GM08714 (cell line): ENCODE results near the gene USF2.
A peak's percentile ranks its signal among the peaks of the same experiment; 100 is the strongest.

Source experiments
- H3K4me3 ChIP-seq: fragments of 200-500 bp; sonication (Bioruptor generic); 2 replicates; pipeline ENCODE4 v1.5.1; 2014; ENCODE audit warnings: mild to moderate bottlenecking, low read length, inconsistent platforms
- ZNF274 ChIP-seq: IDR thresholded peaks from 2 replicates; pipeline ENCODE4 v1.6.1; 2012; ENCODE audit warnings: mild to moderate bottlenecking, low read depth, low read length

Gene USF2

DNA sequence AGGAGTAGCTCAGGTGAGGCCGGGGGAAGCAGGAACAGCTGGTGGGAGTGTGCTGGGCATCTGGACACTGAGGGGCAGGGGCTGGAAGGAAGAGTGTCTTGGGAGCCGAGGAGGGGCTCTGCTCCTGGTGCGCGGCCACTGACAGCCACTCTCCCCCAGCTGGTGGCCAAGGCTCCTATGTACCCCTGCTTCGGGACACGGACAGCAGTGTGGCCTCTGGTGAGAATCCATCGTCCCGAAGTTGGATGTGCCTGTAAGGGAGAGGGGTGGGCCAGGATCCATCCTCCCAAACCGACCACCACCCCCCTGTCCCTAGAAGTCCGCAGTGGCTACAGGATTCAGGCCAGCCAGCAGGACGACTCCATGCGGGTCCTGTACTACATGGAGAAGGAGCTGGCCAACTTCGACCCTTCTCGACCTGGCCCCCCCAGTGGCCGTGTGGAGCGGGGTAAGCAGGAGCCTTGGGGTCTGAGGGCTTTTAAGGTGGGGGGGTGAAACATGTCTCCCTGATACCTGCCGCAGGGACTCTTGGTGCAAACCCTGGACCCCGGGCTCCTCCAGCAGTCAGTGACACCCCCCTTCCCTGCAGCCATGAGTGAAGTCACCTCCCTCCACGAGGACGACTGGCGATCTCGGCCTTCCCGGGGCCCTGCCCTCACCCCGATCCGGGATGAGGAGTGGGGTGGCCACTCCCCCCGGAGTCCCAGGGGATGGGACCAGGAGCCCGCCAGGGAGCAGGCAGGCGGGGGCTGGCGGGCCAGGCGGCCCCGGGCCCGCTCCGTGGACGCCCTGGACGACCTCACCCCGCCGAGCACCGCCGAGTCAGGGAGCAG, 2.0 kb upstream of the USF2 start:
- H3K4me3 ChIP-seq = peak overlapping the region; percentile 97
- TF ChIP-seq ZNF274 = no peak

DNA sequence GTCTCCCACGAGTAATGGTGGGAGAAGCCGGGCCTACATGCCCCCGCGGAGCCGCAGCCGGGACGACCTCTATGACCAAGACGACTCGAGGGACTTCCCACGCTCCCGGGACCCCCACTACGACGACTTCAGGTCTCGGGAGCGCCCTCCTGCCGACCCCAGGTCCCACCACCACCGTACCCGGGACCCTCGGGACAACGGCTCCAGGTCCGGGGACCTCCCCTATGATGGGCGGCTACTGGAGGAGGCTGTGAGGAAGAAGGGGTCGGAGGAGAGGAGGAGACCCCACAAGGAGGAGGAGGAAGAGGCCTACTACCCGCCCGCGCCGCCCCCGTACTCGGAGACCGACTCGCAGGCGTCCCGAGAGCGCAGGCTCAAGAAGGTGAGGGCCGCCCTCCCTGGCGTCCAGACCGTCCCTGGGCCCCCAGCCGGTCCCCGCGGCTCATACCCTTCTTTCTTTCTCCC, 1.4 kb upstream of the USF2 start:
- H3K4me3 ChIP-seq = peak overlapping the region; percentile 97
- no peak for TF ChIP-seq ZNF274

DNA sequence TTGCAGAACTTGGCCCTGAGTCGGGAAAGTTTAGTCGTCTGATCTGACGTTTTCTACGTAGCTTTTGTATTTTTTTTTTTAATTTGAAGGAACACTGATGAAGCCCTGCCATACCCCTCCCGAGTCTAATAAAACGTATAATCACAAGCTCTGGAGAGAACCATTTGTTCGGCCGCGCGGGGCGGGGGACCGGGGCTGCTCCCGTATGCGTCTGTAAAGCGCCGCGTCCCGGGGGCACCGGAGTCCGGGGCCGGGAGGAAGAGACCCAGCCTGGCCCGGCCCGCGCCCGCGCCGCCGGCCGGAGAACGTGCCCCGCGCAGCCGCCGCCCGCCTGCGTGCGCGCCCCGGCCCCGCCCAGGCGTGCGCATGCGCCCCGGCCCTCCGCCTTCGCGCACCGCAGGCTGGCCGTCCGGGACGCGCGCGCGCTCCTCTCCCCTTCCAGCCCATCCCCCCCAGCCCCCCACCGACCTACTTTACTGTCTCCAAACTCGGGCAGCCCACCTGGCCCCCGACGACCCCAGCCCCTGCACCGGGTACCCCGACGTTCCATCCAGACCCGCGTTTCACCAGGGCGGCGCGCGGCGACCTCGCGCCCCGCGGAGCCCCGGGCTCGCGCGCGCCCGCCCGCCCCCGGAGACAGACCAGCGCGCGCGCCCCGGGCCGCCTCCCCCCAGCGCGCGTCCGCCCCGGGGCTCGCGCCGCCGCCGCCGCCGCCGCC, 785 bp upstream of the USF2 start:
- no peak for TF ChIP-seq ZNF274
- H3K4me3 ChIP-seq = peak overlapping the region; percentile 97

DNA sequence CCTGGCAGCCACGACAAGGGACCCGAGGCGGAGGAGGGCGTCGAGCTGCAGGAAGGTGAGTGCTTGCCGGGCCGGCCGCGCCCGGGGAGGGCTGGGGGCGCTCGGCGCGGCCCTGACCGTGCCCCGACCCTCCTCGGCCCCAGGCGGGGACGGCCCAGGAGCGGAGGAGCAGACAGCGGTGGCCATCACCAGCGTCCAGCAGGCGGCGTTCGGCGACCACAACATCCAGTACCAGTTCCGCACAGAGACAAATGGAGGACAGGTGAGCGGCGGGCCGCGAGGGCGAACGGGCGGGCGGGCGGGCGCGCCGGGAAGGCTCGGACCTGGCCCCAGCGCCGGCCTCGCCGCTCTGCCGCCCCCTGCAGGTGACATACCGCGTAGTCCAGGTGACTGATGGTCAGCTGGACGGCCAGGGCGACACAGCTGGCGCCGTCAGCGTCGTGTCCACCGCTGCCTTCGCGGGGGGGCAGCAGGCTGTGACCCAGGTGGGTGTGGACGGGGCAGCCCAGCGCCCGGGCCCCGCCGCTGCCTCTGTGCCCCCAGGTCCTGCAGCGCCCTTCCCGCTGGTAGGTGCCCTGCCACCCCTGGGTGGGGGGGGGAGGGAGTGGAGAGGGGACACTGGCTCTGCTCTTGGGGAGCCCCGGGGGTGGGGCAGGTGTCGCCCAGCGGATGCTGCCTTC, 816 bp downstream of the USF2 start:
- no peak for TF ChIP-seq ZNF274

DNA sequence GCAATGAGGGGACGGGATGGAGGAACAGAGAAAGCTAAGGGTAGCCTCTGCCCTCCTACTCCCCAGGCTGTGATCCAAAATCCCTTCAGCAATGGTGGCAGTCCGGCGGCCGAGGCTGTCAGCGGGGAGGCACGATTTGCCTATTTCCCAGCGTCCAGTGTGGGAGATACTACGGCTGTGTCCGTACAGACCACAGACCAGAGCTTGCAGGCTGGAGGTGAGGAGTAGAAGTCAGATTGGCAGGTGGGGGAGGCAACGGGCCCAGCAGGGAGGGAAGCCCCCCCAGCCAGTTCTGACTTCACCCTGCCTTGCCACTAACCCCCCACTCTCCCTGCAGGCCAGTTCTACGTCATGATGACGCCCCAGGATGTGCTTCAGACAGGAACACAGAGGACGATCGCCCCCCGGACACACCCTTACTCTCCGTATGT, 1.6 kb downstream of the USF2 start:
- TF ChIP-seq ZNF274 = no peak
- H3K4me3 ChIP-seq = no peak overlapping the region

More for the DNA sequence above, 816 bp downstream of the USF2 start:
- peak overlapping the region; percentile 77 for H3K4me3 ChIP-seq

DNA sequence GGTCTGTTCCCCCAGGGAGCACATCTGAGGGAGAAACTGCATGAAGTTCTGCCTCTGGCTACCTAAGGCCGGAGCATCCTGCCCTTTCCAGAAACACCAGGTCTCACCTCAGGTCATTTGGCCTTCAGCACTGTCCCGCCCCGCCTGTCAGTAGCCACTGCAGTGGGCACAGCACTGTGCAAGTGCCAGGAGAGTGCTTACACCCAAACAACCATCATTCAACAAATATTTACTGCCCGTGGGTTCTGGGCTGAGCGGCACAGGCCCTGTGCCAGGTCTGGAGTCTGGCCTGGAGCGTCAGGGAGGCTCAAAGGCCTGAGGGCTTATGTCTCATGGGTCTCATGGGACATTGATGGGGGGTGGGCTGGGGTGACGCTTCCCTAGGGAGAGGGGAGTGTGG, 2.8 kb downstream of the USF2 start:
- no peak for TF ChIP-seq ZNF274
- H3K4me3 ChIP-seq = no peak overlapping the region

DNA sequence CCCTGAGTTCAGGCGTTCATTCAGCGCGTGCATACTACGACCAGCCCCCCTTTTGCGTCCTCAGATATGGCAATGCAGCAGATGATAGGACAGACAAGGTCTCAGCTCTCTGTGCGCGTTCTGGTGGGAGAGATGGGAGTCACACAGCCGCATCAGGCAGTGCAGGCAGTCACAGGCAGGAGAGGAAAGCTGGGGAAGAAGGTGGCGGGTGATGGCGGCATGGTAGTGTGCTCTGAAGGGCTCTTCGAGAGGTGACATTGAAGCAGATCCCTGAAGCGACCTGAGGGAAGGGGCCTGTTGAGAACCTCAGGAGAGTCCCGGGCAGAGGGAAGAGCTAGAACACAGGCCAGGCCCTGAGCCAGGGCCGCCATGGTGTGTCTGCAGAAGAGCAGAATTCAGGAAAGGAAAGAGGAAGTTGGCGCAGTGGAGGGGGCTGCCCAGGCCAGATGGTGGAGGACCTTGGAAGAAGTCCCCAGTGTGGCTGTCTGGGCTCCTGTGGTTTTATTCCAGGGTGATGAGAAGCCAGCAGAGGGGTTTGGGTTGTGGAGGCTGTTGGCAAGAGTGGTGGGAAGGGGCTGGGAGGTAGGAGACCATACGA, 3.5 kb downstream of the USF2 start:
- H3K4me3 ChIP-seq = no peak overlapping the region
- no peak for TF ChIP-seq ZNF274

DNA sequence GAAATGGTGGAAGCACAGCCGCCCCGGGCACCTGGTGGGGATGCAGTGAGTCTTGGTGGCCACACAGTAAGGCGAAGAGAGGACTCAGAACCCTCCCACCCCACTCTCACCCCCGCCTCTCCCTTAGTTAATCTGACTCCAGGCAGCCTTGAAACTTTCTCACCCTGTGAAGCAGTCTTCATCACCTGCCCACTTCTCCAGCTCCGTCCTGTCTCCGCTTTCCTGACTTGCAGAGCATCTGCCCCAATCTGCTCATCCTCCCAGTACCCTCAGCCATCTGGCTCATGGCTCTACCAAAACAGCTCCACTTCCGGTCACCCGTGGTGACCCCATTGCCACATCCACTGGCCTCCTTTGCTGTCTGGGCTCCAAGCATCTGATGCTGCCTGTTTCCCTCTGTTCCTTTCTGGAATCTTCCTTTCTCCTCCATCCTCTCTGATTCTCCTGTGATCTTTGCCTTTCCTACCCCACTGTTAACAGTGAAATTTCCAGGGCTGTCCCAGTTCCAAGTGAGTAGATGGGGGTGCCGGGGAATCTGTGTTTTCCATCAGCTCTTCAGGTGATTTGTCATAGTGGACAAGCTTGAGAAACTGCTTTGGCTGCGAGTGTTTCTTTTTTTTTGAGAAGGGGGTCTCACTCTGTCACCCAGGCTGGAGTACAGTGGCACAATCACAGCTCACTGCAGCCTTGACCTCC, 4.3 kb downstream of the USF2 start:
- TF ChIP-seq ZNF274 = no peak
- H3K4me3 ChIP-seq = no peak overlapping the region

DNA sequence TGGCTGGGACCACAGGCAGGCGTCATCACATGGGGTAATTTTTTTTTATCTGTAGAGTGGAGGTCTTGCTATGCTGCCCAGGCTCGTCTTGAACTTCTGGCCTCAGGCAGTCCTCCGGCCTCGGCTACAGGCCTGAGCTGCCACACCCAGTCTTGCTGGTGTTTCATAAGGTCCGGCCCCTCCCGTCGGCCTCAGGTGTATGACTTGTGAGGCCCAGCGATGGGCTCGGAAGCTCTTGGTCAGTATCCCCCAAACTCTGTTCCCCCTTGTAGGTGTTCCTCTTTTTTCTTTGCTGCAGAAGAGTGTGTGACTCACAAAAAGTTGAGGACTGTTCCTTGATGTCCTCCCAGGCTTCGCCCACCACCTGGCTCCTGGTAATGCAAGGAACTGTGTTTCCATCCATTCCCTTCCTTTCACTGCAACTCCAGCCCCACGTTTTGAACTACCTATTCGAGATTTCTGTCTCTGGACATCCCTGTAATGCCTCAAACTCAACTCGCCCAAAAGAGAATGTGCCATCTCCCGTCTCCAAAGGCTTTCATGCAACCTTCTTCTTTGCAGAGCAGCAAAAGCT, 5.0 kb downstream of the USF2 start:
- H3K4me3 ChIP-seq = no peak overlapping the region
- TF ChIP-seq ZNF274 = no peak

DNA sequence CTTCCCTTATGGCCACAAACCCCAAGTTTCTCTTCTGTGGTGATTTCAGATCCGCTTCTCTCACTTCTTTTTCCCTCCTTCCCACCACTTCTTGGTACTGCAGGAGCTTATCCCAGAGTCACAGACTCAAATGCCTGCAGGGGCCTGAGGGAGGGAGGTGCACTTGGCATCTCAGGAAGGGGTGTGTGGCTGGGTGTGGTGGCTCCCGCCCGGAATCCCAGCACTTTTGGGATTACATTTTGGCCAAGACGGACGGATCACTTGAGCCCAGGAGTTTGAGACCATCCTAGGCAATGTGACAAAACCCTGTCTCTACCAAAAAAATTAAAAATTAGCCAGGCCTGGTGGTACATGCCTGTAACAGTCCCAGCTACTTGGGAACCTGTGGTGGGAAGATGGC, 5.6 kb downstream of the USF2 start:
- no peak overlapping the region for H3K4me3 ChIP-seq
- no peak for TF ChIP-seq ZNF274

DNA sequence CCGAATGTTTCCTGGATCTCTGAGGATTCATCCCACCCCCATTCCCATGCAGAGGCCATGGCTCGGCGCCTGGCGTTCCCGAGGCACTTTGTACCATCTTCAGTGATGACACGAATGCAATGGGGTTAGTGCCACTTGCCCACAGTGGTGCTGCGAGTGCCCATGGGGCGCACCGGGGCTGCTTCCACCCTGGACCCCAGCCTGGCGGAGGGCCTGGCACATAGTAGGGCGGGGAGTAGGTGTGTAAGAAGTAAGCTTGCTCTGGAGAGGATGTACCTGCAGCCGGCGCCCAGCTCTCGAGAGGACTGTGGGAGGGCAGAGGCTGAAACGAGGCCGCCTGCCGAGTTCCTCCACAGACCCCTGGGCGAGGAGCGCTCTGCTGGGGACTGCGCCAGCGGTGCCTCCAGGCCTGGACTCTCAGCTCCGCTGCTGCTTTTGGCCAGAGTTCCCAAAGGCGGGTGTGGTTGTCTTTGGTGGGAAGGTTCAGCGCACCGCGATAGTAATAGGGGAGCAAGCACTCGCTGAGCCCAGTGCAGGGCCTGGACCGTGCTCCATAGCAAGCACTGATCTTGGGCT, 8.0 kb downstream of the USF2 start:
- TF ChIP-seq ZNF274 = no peak
- H3K4me3 ChIP-seq = no peak overlapping the region

DNA sequence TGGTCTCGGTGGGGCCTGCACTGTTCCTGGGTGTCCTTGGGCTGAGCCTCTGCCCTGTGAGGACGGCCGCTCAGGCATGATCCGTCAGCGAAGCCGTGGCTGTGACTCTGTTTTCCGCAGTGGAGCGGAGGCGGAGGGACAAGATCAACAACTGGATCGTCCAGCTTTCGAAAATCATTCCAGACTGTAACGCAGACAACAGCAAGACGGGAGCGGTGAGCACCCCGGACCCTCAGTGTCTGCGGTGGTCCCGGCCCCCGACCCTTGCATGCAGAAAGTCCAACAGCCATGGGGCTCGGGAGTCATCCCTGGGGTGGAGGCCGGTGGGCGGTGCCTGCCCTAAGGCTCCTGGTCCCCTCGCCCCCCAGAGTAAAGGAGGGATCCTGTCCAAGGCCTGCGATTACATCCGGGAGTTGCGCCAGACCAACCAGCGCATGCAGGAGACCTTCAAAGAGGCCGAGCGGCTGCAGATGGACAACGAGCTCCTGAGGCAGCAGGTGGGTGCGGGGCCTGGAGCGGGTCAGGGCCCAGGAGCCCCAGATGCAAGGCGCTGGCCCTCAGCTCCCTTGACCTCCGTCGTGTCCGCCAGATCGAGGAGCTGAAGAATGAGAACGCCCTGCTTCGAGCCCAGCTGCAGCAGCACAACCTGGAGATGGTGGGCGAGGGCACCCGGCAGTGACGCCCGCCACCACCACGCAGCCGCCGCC, 10.0 kb downstream of the USF2 start:
- TF ChIP-seq ZNF274 = no peak
- no peak overlapping the region for H3K4me3 ChIP-seq
